Measurements from ENCODE around the gene HARS1.
A peak's percentile ranks its signal among the peaks of the same experiment; 100 is the strongest.
"Not testable (repeated sequence)": the region's sequence is repeated elsewhere in the genome, so short reads cannot be mapped to it uniquely, and the experiment has no call there.

Gene HARS1

GRCh38 chr5:140677947-140678346 is 13.2 kb downstream of the HARS1 start:
- DNase-seq (ENCODE audit: low read depth in 2 of 2, low spot score in 1 of 2), result no peak

GRCh38 chr5:140674629-140675028 is 16.5 kb downstream of the HARS1 start:
- DNase-seq (ENCODE audit: low read depth in 2 of 2, low spot score in 1 of 2), result no peak

GRCh38 chr5:140674211-140674610 is 17.0 kb downstream of the HARS1 start:
- no peak for DNase-seq (ENCODE audit: low read depth in 2 of 2, low spot score in 1 of 2)

- no peak for DNase-seq (ENCODE audit: low read depth in 2 of 2, low spot score in 1 of 2)
Measured at GRCh38 chr5:140673187-140673976, 17.8 kb downstream of the HARS1 start, which contains the start of gene DND1. Gene DND1 (minus strand): TSS chr5:140673576. CDS start chr5:140673542, 34 bp downstream.

GRCh38 chr5:140672455-140673186 is 18.5 kb downstream of the HARS1 start:
- no peak for DNase-seq (ENCODE audit: low read depth in 2 of 2, low spot score in 1 of 2)

- no peak for DNase-seq (ENCODE audit: low read depth in 2 of 2, low spot score in 1 of 2)
Measured at GRCh38 chr5:140671472-140672125, 19.6 kb downstream of the HARS1 start.

- not testable (repeated sequence) for DNase-seq (ENCODE audit: low read depth in 2 of 2, low spot score in 1 of 2)
Measured at GRCh38 chr5:140671035-140671434, 20.1 kb downstream of the HARS1 start.

- DNase-seq (ENCODE audit: low read depth in 2 of 2, low spot score in 1 of 2), result peak; percentile 91 to 93
Measured at GRCh38 chr5:140664359-140665119, 26.6 kb downstream of the HARS1 start, which contains the start of gene WDR55. Gene WDR55 (plus strand): TSS chr5:140664904. CDS start chr5:140664913, 9 bp downstream.

GRCh38 chr5:140664030-140664358 is 27.2 kb downstream of the HARS1 start:
- no peak for DNase-seq (ENCODE audit: low read depth in 2 of 2, low spot score in 1 of 2)

GRCh38 chr5:140660371-140660770 is 30.8 kb downstream of the HARS1 start:
- not testable (repeated sequence) for DNase-seq (ENCODE audit: low read depth in 2 of 2, low spot score in 1 of 2)

- DNase-seq (ENCODE audit: low read depth in 2 of 2, low spot score in 1 of 2), result no peak
Measured at GRCh38 chr5:140658870-140659269, 32.3 kb downstream of the HARS1 start.

- DNase-seq (ENCODE audit: low read depth in 2 of 2, low spot score in 1 of 2), result no peak
Measured at GRCh38 chr5:140647042-140647419, 44.1 kb downstream of the HARS1 start.

- no peak for DNase-seq (ENCODE audit: low read depth in 2 of 2, low spot score in 1 of 2)
Measured at GRCh38 chr5:140642718-140643117, 48.5 kb downstream of the HARS1 start.

GRCh38 chr5:140641716-140642115 is 49.5 kb downstream of the HARS1 start:
- no peak for DNase-seq (ENCODE audit: low read depth in 2 of 2, low spot score in 1 of 2)

- DNase-seq (ENCODE audit: low read depth in 2 of 2, low spot score in 1 of 2), result peak; percentile 90 to 93
Measured at GRCh38 chr5:140639148-140639981, 51.8 kb downstream of the HARS1 start, which contains the start of gene TMCO6. Gene TMCO6 (plus strand): TSS chr5:140639451. CDS start chr5:140639528, 77 bp downstream.

- DNase-seq (ENCODE audit: low read depth in 2 of 2, low spot score in 1 of 2), result not testable (repeated sequence)
Measured at GRCh38 chr5:140638898-140639147, 52.3 kb downstream of the HARS1 start.

- no peak for DNase-seq (ENCODE audit: low read depth in 2 of 2, low spot score in 1 of 2)
Measured at GRCh38 chr5:140637371-140638100, 53.6 kb downstream of the HARS1 start.

- no peak for DNase-seq (ENCODE audit: low read depth in 2 of 2, low spot score in 1 of 2)
Measured at GRCh38 chr5:140635291-140636257, 55.6 kb downstream of the HARS1 start.

GRCh38 chr5:140634103-140634502 is 57.1 kb downstream of the HARS1 start:
- DNase-seq (ENCODE audit: low read depth in 2 of 2, low spot score in 1 of 2), result no peak

Measured in stimulated activated CD8-positive, alpha-beta memory T cell treated with anti-CD3 and anti-CD28 coated beads, Interleukin-4, amount 100 ng/mL, for 4 hours (primary cell).